Right cardiac atrium (tissue), 5 donors: Measurements from ENCODE around the gene HK2. TPM values are rescaled to one million over a fixed set of nuclear protein-coding genes. Genes with fewer than 3 reads are reported as not detected.
"Not testable (repeated sequence)": the region's sequence is repeated elsewhere in the genome, so short reads cannot be mapped to it uniquely, and the experiment has no call there.

Experiments used
- ATAC-seq, 2 donors: fragments of 200-7000 bp; cut with Tn5 transposase; one replicate each; pipeline versions ENCODE4 v1.8.0 to v1.9.1; 2020; ENCODE audit warnings: moderate library complexity in 2 of 2, mild to moderate bottlenecking in 1 of 2
- DNase-seq, 3 donors: peaks; one replicate each; pipeline ENCODE4 v3.0.0-alpha.2; 2020
- H3K27ac ChIP-seq: one replicate; pipeline ENCODE4 v1.5.1; 2013; ENCODE audit warnings: mild to moderate bottlenecking, low read length, control low read depth, moderate library complexity
- H3K27me3 ChIP-seq: one replicate; pipeline ENCODE4 v1.6.1; 2013; ENCODE audit not compliant: control insufficient read depth, insufficient read depth
- H3K4me1 ChIP-seq: one replicate; pipeline ENCODE4 v1.6.1; 2013; ENCODE audit warnings: low read length; ENCODE audit not compliant: control insufficient read depth, insufficient read depth
- H3K4me3 ChIP-seq: one replicate; pipeline ENCODE4 v1.5.1; 2013; ENCODE audit warnings: low read length, control low read depth
- H3K9me3 ChIP-seq: one replicate; pipeline ENCODE4 v1.6.1; 2013; ENCODE audit warnings: low read length; ENCODE audit not compliant: control insufficient read depth
- WGBS: extraction: QIAGEN DNeasy Blood & Tissue Kit; methylation state at CpG from one replicate; pipeline ENCODE4 v1.1.7; 2013; 5-methylcytosine and 5-hydroxymethylcytosine counted together
- intact Hi-C, 4 donors: fragments of 100-400 bp; cut with DNase I; formaldehyde crosslinking; loops; one replicate each; pipeline versions ENCODE4 v1.11.0 to v1.14.0; 2022 to 2023
- polyA plus RNA-seq: library from polyadenylated mRNA; stranded (reverse); fragments of 200-250 nt; gene quantifications from one replicate; pipeline ENCODE4 v1.2.3, GENCODE V29; 2013
- total RNA-seq, 4 donors: library from RNA; stranded (reverse); fragmentation: NEBNext Ultra II Directional; extraction: Animal tissue kit (Norgen Biotek cat#: 25700); gene quantifications; one replicate each; pipeline ENCODE4 v1.2.1, GENCODE V29; 2021
- donor health status: healthy with polysubstance abuse.
- donor health status: DM: no; HTN: yes; CAD: no.
- donor health status: DM: no; HTN: no; CAD: no.
- donor health status: DM: no; HTN: yes; CAD: no; lungs with severe emphysema.
- donor health status: DM: yes; HTN: yes; CAD: no.

The HK2 gene
- total and polyA plus RNA-seq, 5 donors: 2.0 to 6.0 (median 2.9) TPM

DNA sequence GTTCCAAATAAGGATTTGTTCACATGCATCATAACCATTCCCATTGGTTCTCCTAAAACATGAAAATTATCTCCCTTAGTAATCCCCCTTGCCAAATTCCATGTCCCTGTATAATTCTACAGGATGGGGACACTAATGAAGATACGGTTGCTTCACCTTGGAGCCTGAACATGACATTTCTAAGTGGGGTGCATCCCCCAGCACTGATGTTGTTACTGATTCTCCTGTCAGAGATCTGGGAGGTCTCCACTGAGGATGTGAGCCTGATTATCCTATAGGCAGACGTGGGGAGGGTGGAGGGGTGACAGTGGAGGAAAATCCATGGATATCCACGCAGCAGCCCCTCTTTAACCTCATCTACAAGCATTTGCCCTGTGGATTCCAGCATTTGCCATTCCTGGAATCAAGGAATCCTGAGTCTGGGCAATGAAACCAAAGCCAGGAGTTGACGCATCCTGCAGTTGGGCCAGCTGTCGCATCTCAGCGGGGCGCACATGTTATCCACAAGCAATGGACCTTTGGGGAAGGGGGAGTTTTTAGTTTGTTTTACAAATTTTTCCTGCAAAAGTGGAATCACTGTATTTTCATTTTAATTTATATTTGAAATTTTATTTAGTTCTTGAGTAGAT, 57.3 kb downstream of the HK2 start:
- no peaks in the 10 kb centered on the region for H3K27me3 ChIP-seq
- DNase-seq (no peak), ATAC-seq (no peak)
- no peak overlapping the region for H3K4me3 ChIP-seq
- H3K4me1 ChIP-seq: no peaks in the 10 kb centered on the region
- H3K27ac ChIP-seq: no peak overlapping the region
- 86% methylated on average over 7 of the region's 7 CpGs for WGBS
- intact Hi-C loops: no loop called here
- no peaks in the 10 kb centered on the region for H3K9me3 ChIP-seq

DNA sequence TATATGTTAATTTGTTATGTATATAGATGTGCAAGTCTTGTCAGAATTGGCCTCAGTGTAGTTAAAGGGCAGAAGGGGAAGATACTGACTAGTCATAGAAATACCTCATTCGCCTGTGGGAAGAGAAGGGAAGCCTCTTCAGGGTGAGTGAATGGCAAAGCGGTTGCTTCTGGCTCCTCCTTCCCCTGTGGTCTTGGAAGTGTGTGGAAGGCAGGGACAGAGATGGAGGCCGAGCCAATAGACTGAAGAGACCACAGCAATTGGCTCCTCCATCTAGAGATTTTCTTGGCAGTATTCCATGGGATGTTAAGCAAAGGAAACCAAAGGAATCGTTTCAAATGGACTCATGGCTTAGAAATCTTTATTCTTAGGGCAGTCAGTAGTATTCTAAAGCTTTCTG, 57.9 kb downstream of the HK2 start:
- DNase-seq, intact Hi-C loops, H3K4me1 ChIP-seq, H3K9me3 ChIP-seq, ATAC-seq, H3K4me3 ChIP-seq, H3K27me3 ChIP-seq, H3K27ac ChIP-seq: not testable (repeated sequence)
- WGBS: 69% methylated on average over 4 of the region's 4 CpGs

DNA sequence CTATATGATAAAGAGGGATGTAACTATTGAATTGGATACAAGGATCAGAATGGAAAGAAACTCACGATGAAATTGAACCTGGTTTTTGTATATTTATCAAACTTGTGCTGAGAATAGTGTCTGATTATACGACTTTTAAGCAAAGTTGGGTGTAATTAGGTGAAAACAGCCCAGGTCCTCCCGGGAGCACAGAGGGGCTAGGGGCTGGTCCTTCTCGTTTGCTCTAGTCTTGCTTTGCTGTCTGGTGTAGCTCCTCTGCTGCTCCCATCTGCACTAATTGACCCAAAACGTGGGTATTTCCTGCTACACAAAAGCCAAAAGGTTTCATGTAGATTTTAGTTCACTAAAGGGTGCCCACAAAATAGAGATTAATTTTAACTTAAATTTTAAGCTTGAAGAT, 58.7 kb downstream of the HK2 start:
- no peaks in the 10 kb centered on the region for H3K4me1 ChIP-seq
- no peaks in the 10 kb centered on the region for H3K27me3 ChIP-seq
- no peak overlapping the region for H3K4me3 ChIP-seq
- H3K27ac ChIP-seq: no peak overlapping the region
- no peak for ATAC-seq
- H3K9me3 ChIP-seq: no peaks in the 10 kb centered on the region
- intact Hi-C loops: no loop called here
- no peak for DNase-seq
- WGBS: 90% methylated on average over 5 of the region's 5 CpGs

DNA sequence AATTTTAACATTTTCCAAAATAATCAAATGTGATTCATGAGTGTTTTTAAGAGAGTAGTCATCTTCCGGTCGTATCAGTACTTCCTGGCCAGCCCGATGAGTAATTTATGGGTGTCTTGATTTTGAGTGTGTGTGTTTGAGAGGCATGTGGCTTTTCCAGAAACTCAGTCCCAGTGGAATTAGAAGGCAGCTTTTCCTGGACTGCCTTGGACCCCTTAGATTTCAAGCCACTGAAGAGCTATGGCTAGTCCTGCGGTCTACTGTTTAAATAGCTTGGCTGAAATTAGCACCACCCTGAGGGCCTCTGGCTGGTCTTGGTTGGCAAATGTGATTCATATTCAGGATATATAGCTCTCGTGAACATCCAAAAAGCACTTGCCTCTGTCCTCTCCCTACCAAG, 59.4 kb downstream of the HK2 start:
- H3K27me3 ChIP-seq: no peaks in the 10 kb centered on the region
- H3K4me1 ChIP-seq: no peaks in the 10 kb centered on the region
- H3K4me3 ChIP-seq: no peak overlapping the region
- peaks cover 3% of the 10 kb centered on the region for H3K9me3 ChIP-seq
- DNase-seq: no peak
- no peak overlapping the region for H3K27ac ChIP-seq
- ATAC-seq: peak in 1 of 2 donors; percentile 52
- WGBS: 62% methylated on average over 5 of the region's 5 CpGs
- intact Hi-C loops: no loop called here

DNA sequence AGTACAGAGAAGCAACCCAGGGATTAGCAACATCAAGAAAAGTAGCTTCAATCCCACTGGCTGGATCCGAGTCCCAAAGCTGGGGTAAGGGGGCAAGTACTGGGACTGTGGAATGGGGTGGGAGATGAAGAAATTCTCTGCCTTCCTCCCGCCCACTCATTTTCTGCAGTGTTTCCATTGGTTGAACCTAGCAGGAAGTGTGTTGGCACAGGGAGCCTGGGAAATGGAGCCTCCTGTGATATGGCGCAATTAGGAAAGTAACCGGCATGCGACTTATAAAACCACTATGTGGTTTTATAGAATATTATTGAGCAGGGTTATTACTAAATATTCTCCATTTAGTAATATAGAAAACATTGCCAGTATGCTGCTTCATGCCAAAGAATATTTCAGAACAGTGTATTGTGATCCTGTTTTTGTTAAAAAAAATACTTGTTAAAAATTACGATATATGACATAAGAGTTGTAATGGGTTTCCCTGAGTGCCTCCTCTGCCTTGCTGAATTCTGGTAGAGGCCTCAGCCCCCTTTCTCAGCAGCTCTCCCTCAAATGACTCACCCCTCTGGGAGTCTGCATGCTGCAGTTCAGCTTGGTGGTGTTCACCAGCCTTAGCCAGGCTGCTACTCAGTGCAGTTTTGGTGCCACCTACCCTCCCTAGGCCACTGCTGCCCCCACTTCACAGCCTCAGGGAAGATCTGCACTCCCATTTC, 60.5 kb downstream of the HK2 start:
- H3K27ac ChIP-seq: no peak overlapping the region
- 92% methylated on average over 6 of the region's 6 CpGs for WGBS
- H3K9me3 ChIP-seq: peaks cover 3% of the 10 kb centered on the region
- H3K4me3 ChIP-seq: no peak overlapping the region
- H3K4me1 ChIP-seq: no peaks in the 10 kb centered on the region
- H3K27me3 ChIP-seq: no peaks in the 10 kb centered on the region
- intact Hi-C loops: no loop called here
- DNase-seq: no peak
- ATAC-seq: no peak

DNA sequence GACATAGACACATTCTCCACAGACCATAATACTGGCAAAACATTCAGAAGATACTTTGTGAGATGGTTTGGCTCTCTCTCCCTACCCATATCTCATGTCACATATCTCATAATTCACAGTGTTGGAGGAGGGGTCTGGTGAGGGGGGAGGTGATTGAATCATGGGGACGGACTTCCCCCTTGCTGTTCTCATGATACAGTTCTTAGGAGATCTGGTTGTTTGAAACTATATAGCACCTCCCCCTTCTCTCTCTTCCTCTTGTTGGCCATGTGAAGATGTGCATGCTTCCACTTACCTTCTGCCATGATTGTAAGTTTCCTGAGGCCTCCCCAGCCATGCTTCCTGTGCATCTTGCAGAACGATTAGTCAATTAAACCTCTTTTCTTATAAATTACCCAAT, 61.1 kb downstream of the HK2 start:
- H3K4me1 ChIP-seq: no peaks in the 10 kb centered on the region
- no peak overlapping the region for H3K27ac ChIP-seq
- no peak for ATAC-seq
- DNase-seq: no peak
- intact Hi-C loops: no loop called here
- WGBS: 89% methylated on average over 2 of the region's 2 CpGs
- H3K27me3 ChIP-seq: no peaks in the 10 kb centered on the region
- H3K4me3 ChIP-seq: no peak overlapping the region
- peaks cover 3% of the 10 kb centered on the region for H3K9me3 ChIP-seq

DNA sequence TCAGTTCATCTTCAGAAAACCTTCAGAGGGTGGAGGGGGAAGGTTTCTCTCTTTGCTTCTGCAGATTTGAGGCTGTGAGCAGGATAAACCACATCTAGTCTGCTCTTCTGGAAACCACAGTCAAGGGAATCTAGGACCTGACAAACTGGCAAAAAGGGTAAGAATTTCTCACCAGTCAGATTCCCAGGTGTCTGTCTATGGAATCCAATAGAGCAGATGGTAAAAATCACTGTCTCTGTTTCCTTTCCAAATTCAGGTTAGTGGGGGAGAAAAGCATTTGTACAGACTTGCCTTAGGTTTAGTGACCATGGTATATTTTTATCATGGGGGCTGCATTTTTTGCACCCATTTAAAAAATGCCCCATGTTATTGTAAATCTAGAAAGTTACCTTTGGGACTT, 62.3 kb downstream of the HK2 start:
- Histone ChIP-seq H3K27me3 (no peaks in the 10 kb centered on the region), H3K4me3 (no peak overlapping the region), H3K27ac (no peak overlapping the region), H3K9me3 (peaks cover 3% of the 10 kb centered on the region), H3K4me1 (no peaks in the 10 kb centered on the region)
- intact Hi-C loops: no loop called here
- DNase-seq (no peak), ATAC-seq (no peak)

DNA sequence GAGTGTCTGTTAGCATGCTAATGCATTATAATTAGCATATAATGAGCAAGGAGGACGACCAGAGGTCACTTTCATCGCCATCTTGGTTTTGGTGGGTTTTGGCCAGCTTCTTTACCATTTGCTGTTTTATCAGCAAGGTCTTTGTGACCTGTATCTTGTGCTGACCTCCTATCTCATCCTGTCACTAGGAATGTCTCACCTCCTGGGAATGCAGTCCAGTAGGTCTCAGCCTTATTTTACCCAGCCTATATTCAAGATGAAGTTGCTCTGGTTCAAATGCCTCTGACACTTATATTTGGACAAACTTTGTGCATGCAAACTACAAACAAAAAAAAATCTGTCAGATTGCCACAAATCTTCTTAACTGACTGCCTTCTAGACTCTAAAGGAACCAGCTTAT, 66.3 kb downstream of the HK2 start:
- H3K4me1 ChIP-seq, H3K4me3 ChIP-seq, H3K27ac ChIP-seq, intact Hi-C loops, H3K9me3 ChIP-seq, ATAC-seq, H3K27me3 ChIP-seq, DNase-seq: not testable (repeated sequence)
- WGBS: 79% methylated on average over 2 of the region's 2 CpGs

DNA sequence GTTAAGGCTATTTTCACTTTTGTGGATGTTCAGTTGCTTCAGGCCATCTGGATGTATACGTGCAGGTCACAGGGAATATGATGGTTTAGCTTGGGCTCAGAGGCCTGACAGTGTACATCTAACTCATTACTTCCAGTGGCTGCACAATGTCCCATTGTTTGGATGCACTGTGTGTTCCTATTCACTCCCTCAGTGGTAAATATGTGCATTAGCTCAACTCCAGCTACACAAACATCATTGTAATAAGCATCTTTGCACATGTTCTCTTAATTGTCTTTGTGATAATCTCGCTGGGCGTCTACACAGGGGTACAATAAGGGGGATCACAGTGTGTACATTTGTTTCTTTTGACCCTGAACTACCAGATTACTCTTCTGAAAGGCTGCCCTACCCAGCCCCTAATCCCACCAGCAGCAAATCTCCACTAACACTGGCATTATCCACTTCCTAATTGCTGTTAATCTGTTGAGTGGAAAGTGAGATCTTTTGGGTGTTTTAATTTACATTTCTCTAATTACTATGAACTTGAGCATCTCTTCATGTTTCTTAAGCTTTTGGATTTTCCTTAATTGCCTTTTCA, 68.4 kb downstream of the HK2 start:
- DNase-seq: no peak
- peaks cover 3% of the 10 kb centered on the region for H3K9me3 ChIP-seq
- H3K27me3 ChIP-seq: no peaks in the 10 kb centered on the region
- no peaks in the 10 kb centered on the region for H3K4me1 ChIP-seq
- 86% methylated on average over 3 of the region's 3 CpGs for WGBS
- no peak overlapping the region for H3K4me3 ChIP-seq
- no peak for ATAC-seq
- H3K27ac ChIP-seq: no peak overlapping the region
- intact Hi-C loops: no loop called here

DNA sequence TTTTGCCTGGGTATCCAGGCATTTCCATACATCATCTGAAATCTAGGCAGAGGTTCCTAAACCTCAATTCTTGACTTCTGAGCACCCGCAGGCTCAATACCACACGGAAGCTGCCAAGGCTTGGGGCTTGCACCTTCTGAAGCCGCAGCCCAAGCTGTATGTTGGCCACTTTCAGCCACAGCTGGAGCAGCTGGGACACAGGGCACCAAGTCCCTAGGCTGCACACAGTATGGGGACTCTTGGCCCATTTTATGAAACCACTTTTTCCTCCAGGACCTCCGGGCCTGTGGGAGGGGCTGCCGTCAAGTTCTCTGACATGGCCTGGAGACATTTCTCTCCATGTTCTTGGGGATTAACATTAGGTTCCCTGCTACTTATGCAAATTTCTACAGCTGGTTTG, 72.5 kb downstream of the HK2 start:
- ATAC-seq (no peak), DNase-seq (no peak)
- H3K9me3 ChIP-seq: no peaks in the 10 kb centered on the region
- H3K4me3 ChIP-seq: no peak overlapping the region
- H3K27ac ChIP-seq: no peak overlapping the region
- 95% methylated on average over 5 of the region's 5 CpGs for WGBS
- no peaks in the 10 kb centered on the region for H3K27me3 ChIP-seq
- no peaks in the 10 kb centered on the region for H3K4me1 ChIP-seq
- intact Hi-C loops: no loop called here

DNA sequence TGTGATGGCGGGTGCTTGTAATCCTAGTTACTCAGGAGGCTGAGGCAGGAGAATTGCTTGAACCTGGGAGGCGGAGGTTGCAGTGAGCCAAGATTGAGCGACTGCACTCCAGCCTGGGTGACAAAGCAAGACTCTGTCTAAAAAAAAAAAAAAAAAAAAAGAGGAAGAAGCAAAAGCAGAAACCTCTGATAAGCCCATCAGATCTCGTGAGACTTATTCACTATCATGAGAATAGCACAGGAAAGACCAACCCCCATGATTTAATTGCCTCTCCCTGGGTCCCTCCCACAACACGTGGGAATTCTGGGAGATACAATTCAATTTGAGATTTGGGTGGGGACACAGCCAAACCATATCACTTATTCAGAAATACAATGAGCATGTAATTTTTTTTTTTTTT, 73.6 kb downstream of the HK2 start:
- H3K4me3 ChIP-seq, H3K4me1 ChIP-seq, DNase-seq, H3K27me3 ChIP-seq, H3K27ac ChIP-seq, H3K9me3 ChIP-seq, intact Hi-C loops, ATAC-seq: not testable (repeated sequence)
- 83% methylated on average over 5 of the region's 5 CpGs for WGBS
